K562 (cell line): Measurements from ENCODE around the gene HEY2. TPM values are rescaled to one million over a fixed set of nuclear protein-coding genes. Genes with fewer than 3 reads are reported as not detected.

Experiments used
- ATF7 ChIP-seq: fragments of 450-650 bp; IDR thresholded peaks from 2 replicates; pipeline ENCODE4 v1.7.1; 2014; ENCODE audit warnings: mild to moderate bottlenecking, moderate library complexity
- CCAR2 ChIP-seq: fragments of 200-400 bp; formaldehyde crosslinking; IDR thresholded peaks from 2 replicates; pipeline ENCODE4 v1.6.1; 2017; ENCODE audit warnings: mild to moderate bottlenecking, low read depth, low read length
- CEBPB ChIP-seq: fragments of 450-650 bp; IDR thresholded peaks from 2 replicates; pipeline ENCODE4 v1.6.1; 2016; ENCODE audit warnings: missing genetic modification characterization, missing compliant biosample characterization
- CREB1 ChIP-seq, 2 experiments: sonication (generic) in 1 of 2; formaldehyde crosslinking in 1 of 2; IDR thresholded peaks; 2 replicates each; pipeline versions ENCODE4 v1.6.1 to v1.8.0; 2012 to 2022; ENCODE audit warnings: inconsistent platforms in 1 of 2, mild to moderate bottlenecking in 1 of 2, missing genetic modification reagents in 1 of 2, moderate library complexity in 1 of 2
- DMBX1 ChIP-seq: fragments of 250-450 bp; sonication (Bioruptor Pico); IDR thresholded peaks from 2 replicates; pipeline ENCODE4 v1.8.0; 2022; ENCODE audit warnings: inconsistent platforms, mild to moderate bottlenecking, moderate library complexity, borderline replicate concordance
- E2F3 ChIP-seq: fragments of 250-450 bp; sonication (Bioruptor Pico); IDR thresholded peaks from 2 replicates; pipeline ENCODE4 v1.4.0; 2020; ENCODE audit warnings: mild to moderate bottlenecking
- ETV6 ChIP-seq, 3 experiments: fragments of 150-350 bp in 1 of 3; sonication (generic) in 1 of 3; formaldehyde crosslinking in 1 of 3; IDR thresholded peaks; 2 replicates each; pipeline versions ENCODE4 v1.6.1 to v1.8.0; 2014 to 2022; ENCODE audit warnings: borderline replicate concordance in 2 of 3, low read depth in 2 of 3, antibody characterized with exemption in 1 of 3, low read length in 1 of 3, mild to moderate bottlenecking in 1 of 3, missing genetic modification reagents in 1 of 3
- HDAC1 ChIP-seq, 2 experiments: fragments of 450-650 bp; IDR thresholded peaks; 2 replicates each; pipeline ENCODE4 v1.6.1; 2016 to 2017; ENCODE audit warnings: inconsistent platforms in 1 of 2, mild to moderate bottlenecking in 1 of 2, moderate library complexity in 1 of 2
- HINFP ChIP-seq: fragments of 450-650 bp; conservative IDR thresholded peaks from 2 replicates; pipeline ENCODE4 v1.6.1; 2016; ENCODE audit warnings: missing genetic modification characterization, low read depth, mild to moderate bottlenecking, control low read depth, missing compliant biosample characterization
- LARP7 ChIP-seq: fragments of 450-650 bp; IDR thresholded peaks from 2 replicates; pipeline ENCODE4 v1.6.1; 2016
- LCOR ChIP-seq: sonication (generic); formaldehyde crosslinking; IDR thresholded peaks from 2 replicates; pipeline ENCODE4 v1.8.0; 2022; ENCODE audit warnings: mild to moderate bottlenecking, missing genetic modification reagents
- MXI1 ChIP-seq: IDR thresholded peaks from 2 replicates; pipeline ENCODE4 v1.6.1; 2011; ENCODE audit warnings: low read depth, mild to moderate bottlenecking, improper control_type of control experiment, low read length
- NCOA4 ChIP-seq: fragments of 450-650 bp; IDR thresholded peaks from 2 replicates; pipeline ENCODE4 v1.6.1; 2018; ENCODE audit warnings: mild to moderate bottlenecking; ENCODE audit not compliant: partially characterized antibody
- NKRF ChIP-seq: fragments of 450-650 bp; IDR thresholded peaks from 2 replicates; pipeline ENCODE4 v1.6.1; 2016; ENCODE audit warnings: borderline replicate concordance
- POLR2AphosphoS2 ChIP-seq: IDR thresholded peaks from 2 replicates; pipeline ENCODE4 v1.6.1; 2012; ENCODE audit warnings: low read length, improper control_type of control experiment
- SIN3B ChIP-seq: fragments of 450-650 bp; IDR thresholded peaks from 2 replicates; pipeline ENCODE4 v1.6.1; 2017; ENCODE audit warnings: low read depth, mild to moderate bottlenecking, moderate library complexity
- SPI1 ChIP-seq: IDR thresholded peaks from 2 replicates; pipeline ENCODE4 v1.6.1; 2011; ENCODE audit warnings: low read depth, low read length, control low read depth, borderline replicate concordance
- TAL1 ChIP-seq: fragments of 450-650 bp; IDR thresholded peaks from 2 replicates; pipeline ENCODE4 v1.6.1; 2016; ENCODE audit warnings: mild to moderate bottlenecking
- TEAD4 ChIP-seq, 2 experiments: sonication (generic) in 1 of 2; formaldehyde crosslinking in 1 of 2; IDR thresholded peaks; 2 replicates each; pipeline versions ENCODE4 v1.6.1 to v1.8.0; 2012 to 2022; ENCODE audit warnings: borderline replicate concordance in 1 of 2, inconsistent platforms in 1 of 2, low read length in 1 of 2, mild to moderate bottlenecking in 1 of 2, missing genetic modification reagents in 1 of 2
- USF1 ChIP-seq: sonication (generic); formaldehyde crosslinking; IDR thresholded peaks from 2 replicates; pipeline ENCODE4 v1.9.0; 2022; ENCODE audit warnings: mild to moderate bottlenecking, missing genetic modification reagents
- ZBTB1 ChIP-seq: sonication (generic); formaldehyde crosslinking; IDR thresholded peaks from 2 replicates; pipeline ENCODE4 v1.8.1; 2023; ENCODE audit warnings: missing genetic modification reagents, low read depth, mild to moderate bottlenecking, borderline replicate concordance
- ZBTB17 ChIP-seq: fragments of 450-650 bp; formaldehyde crosslinking; IDR thresholded peaks from 2 replicates; pipeline ENCODE4 v1.4.0; 2020; ENCODE audit warnings: mild to moderate bottlenecking
- ZNF121 ChIP-seq: sonication (generic); formaldehyde crosslinking; conservative IDR thresholded peaks from 2 replicates; pipeline ENCODE4 v1.8.0; 2022; ENCODE audit warnings: missing genetic modification reagents
- ZNF146 ChIP-seq: IDR thresholded peaks from one replicate; pipeline ENCODE4 v1.6.1; 2018; ENCODE audit warnings: missing compliant biosample characterization; ENCODE audit not compliant: unreplicated experiment
- ZNF830 ChIP-seq: fragments of 250-450 bp; sonication (Bioruptor Pico); IDR thresholded peaks from 2 replicates; pipeline ENCODE4 v1.5.0; 2021; ENCODE audit warnings: mild to moderate bottlenecking
- polyA plus RNA-seq, 8 experiments: library from polyadenylated mRNA; depleted of rRNA in 4 of 8; stranded (reverse) in 5 of 8; unstranded in 3 of 8; fragments of >200 nt; fragmentation: Nextera tagmentation in 2 of 8; fragmentation: Illumina TruSeq in 1 of 8; extraction: Ambion mirVana in 2 of 8; extraction: Trizol in 1 of 8; gene quantifications; 2 replicates each; pipeline versions ENCODE4 v1.2.1 to v1.2.3, GENCODE V29; 2011 to 2014; ENCODE audit warnings: inconsistent platforms in 1 of 8, missing spikeins in 1 of 8
- total RNA-seq, 7 experiments: library from RNA; depleted of rRNA in 6 of 7; stranded (reverse); fragments of >200 nt in 6 of 7; fragmentation: Illumina TruSeq in 2 of 7; extraction: Trizol in 2 of 7; gene quantifications; 2 replicates each; pipeline versions ENCODE4 v1.2.1 to v1.2.3, GENCODE V29; 2011 to 2021; ENCODE audit warnings: low replicate concordance in 1 of 7

HEY2 gene
- total and polyA plus RNA-seq, 9 of the 15 experiments (the other 6 are each of a cell fraction or from before 2014, with no cell fraction given), result 0.03 to 0.07 (median 0.06) TPM; not detected in 5

GRCh38 chr6:125769147-125769783 is 19.8 kb downstream of the HEY2 start (continued):
- TF ChIP-seq MXI1, result no peak
- peak; percentile 50; the same call in 1 of the 2 replicates for TF ChIP-seq TAL1
- no peak for TF ChIP-seq ZNF121 (CRISPR knock-in tag)
- no peak for TF ChIP-seq LARP7
- TF ChIP-seq NKRF, result no peak
- TF ChIP-seq CCAR2, result no peak
- no peak for TF ChIP-seq CREB1 (IDR thresholded peaks at IDR 0.05)
- no peak for TF ChIP-seq CREB1 (CRISPR knock-in tag; IDR thresholded peaks at IDR 0.05)
- TF ChIP-seq E2F3 (CRISPR knock-in tag), result no peak
- no peak for TF ChIP-seq ATF7
- TF ChIP-seq SIN3B, result no peak
- TF ChIP-seq ZNF830 (CRISPR knock-in tag), result no peak
- no peak for TF ChIP-seq ZBTB17 (CRISPR knock-in tag)
- no peak for TF ChIP-seq SPI1
- no peak for TF ChIP-seq LCOR (CRISPR knock-in tag)
- TF ChIP-seq CEBPB (tag), result no peak
- TF ChIP-seq ETV6 (IDR thresholded peaks at IDR 0.05; ENCODE audit: borderline replicate concordance in 1 of 2, low read depth in 2 of 2, low read length in 1 of 2), result no peak
- no peak for TF ChIP-seq ETV6 (CRISPR knock-in tag; IDR thresholded peaks at IDR 0.05; ENCODE audit: borderline replicate concordance)
- no peak for TF ChIP-seq HINFP (tag)
- no peak for TF ChIP-seq HDAC1 (IDR thresholded peaks at IDR 0.05)
- no peak for TF ChIP-seq ZNF146 (CRISPR knock-in tag)
- no peak for TF ChIP-seq DMBX1 (CRISPR knock-in tag)
- TF ChIP-seq TEAD4 (IDR thresholded peaks at IDR 0.05; ENCODE audit: low read length), result peak; percentile 62
- TF ChIP-seq TEAD4 (CRISPR knock-in tag; IDR thresholded peaks at IDR 0.05; ENCODE audit: borderline replicate concordance), result no peak
- no peak for TF ChIP-seq POLR2AphosphoS2
- peak; percentile 36 for TF ChIP-seq NCOA4
- TF ChIP-seq USF1 (CRISPR knock-in tag), result no peak
- no peak for TF ChIP-seq ZBTB1 (CRISPR knock-in tag)
